ENCODE measurements around the gene DRD1.
"Not testable (repeated sequence)": the region's sequence is repeated elsewhere in the genome, so short reads cannot be mapped to it uniquely, and the experiment has no call there.

The DRD1 gene

GRCh38 chr5:175467983-175468690 lies 24.2 kb upstream of the DRD1 start:
- no peak for DNase-seq

GRCh38 chr5:175466700-175467318 lies 22.8 kb upstream of the DRD1 start:
- no peak for DNase-seq

- no peak for DNase-seq
These were observed 21.3 kb upstream of the DRD1 start for GRCh38 chr5:175465282-175465681.

GRCh38 chr5:175464942-175465233 lies 20.9 kb upstream of the DRD1 start:
- DNase-seq: no peak

GRCh38 chr5:175464074-175464941 lies 20.3 kb upstream of the DRD1 start:
- peak; percentile 86 for DNase-seq

GRCh38 chr5:175463641-175464040 lies 19.7 kb upstream of the DRD1 start:
- DNase-seq: no peak

- DNase-seq: no peak
These were observed 17.4 kb upstream of the DRD1 start for GRCh38 chr5:175461370-175461769.

GRCh38 chr5:175460552-175460951 lies 16.6 kb upstream of the DRD1 start:
- DNase-seq: no peak

- DNase-seq: no peak
These were observed 16.1 kb upstream of the DRD1 start for GRCh38 chr5:175460126-175460525.

- no peak for DNase-seq
These were observed 13.5 kb upstream of the DRD1 start for GRCh38 chr5:175457466-175457865.

GRCh38 chr5:175456105-175456742 lies 12.2 kb upstream of the DRD1 start:
- DNase-seq: no peak

- not testable (repeated sequence) for DNase-seq
These were observed 10.4 kb upstream of the DRD1 start for GRCh38 chr5:175454338-175454737.

GRCh38 chr5:175452166-175452565 lies 8.2 kb upstream of the DRD1 start:
- DNase-seq: no peak

- no peak for DNase-seq
These were observed 4.3 kb upstream of the DRD1 start for GRCh38 chr5:175448276-175448675.

GRCh38 chr5:175447571-175447970 lies 3.6 kb upstream of the DRD1 start:
- no peak for DNase-seq

GRCh38 chr5:175446378-175446777 lies 2.4 kb upstream of the DRD1 start:
- not testable (repeated sequence) for DNase-seq

GRCh38 chr5:175444905-175445456 lies 999 bp upstream of the DRD1 start:
- no peak for DNase-seq

GRCh38 chr5:175443514-175444059 lies 395 bp downstream of the DRD1 start:
- no peak for DNase-seq

GRCh38 chr5:175438234-175438857 lies 5.6 kb downstream of the DRD1 start:
- DNase-seq: no peak

- DNase-seq: no peak
These were observed 7.6 kb downstream of the DRD1 start for GRCh38 chr5:175436359-175436758.

- DNase-seq: no peak
These were observed 9.2 kb downstream of the DRD1 start for GRCh38 chr5:175434800-175435199.

- no peak for DNase-seq
These were observed 16.2 kb downstream of the DRD1 start for GRCh38 chr5:175427762-175428161.
